Measurements from ENCODE around the gene RAB44. TPM values are rescaled to one million over a fixed set of nuclear protein-coding genes. Genes with fewer than 3 reads are reported as not detected.

Gene RAB44
- total and polyA plus RNA-seq, 2 experiments from 2014 or later: not detected

DNA sequence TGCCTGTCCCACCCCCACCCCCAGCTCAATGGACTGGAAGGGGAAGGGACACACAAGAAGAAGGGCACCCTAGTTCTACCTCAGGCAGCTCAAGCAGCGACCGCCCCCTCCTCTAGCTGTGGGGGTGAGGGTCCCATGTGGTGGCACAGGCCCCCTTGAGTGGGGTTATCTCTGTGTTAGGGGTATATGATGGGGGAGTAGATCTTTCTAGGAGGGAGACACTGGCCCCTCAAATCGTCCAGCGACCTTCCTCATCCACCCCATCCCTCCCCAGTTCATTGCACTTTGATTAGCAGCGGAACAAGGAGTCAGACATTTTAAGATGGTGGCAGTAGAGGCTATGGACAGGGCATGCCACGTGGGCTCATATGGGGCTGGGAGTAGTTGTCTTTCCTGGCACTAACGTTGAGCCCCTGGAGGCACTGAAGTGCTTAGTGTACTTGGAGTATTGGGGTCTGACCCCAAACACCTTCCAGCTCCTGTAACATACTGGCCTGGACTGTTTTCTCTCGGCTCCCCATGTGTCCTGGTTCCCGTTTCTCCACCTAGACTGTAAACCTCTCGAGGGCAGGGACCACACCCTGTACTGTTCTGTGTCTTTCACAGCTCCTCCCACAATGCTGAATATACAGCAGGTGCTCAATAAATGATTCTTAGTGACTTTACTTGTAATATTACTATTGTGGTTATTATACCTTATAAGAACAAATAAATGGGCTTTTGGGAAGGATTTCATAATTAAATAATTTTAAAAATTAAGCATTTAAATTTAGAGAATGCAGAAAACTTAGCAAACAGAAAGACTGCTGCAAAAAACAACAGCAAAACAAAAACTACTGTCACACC is 10.7 kb upstream of the RAB44 start:
- no peaks in the 10 kb centered on the region for H3K4me1 ChIP-seq (ENCODE audit: low read depth)
- no peaks in the 10 kb centered on the region for H3K9me3 ChIP-seq (ENCODE audit: low read depth)
- no peaks in the 10 kb centered on the region for H3K27me3 ChIP-seq
- H3K4me3 ChIP-seq: no peak overlapping the region
- no peak for DNase-seq (ENCODE audit: low read depth in 1 of 2, low spot score in 1 of 2)
- H3K36me3 ChIP-seq: no peaks in the 10 kb centered on the region
- TF ChIP-seq, protein P1, sequence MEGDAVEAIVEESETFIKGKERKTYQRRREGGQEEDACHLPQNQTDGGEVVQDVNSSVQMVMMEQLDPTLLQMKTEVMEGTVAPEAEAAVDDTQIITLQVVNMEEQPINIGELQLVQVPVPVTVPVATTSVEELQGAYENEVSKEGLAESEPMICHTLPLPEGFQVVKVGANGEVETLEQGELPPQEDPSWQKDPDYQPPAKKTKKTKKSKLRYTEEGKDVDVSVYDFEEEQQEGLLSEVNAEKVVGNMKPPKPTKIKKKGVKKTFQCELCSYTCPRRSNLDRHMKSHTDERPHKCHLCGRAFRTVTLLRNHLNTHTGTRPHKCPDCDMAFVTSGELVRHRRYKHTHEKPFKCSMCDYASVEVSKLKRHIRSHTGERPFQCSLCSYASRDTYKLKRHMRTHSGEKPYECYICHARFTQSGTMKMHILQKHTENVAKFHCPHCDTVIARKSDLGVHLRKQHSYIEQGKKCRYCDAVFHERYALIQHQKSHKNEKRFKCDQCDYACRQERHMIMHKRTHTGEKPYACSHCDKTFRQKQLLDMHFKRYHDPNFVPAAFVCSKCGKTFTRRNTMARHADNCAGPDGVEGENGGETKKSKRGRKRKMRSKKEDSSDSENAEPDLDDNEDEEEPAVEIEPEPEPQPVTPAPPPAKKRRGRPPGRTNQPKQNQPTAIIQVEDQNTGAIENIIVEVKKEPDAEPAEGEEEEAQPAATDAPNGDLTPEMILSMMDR (IDR thresholded peaks at IDR 0.05; ENCODE audit: low read depth, low read length): no peak
- H3K27ac ChIP-seq: no peak overlapping the region

DNA sequence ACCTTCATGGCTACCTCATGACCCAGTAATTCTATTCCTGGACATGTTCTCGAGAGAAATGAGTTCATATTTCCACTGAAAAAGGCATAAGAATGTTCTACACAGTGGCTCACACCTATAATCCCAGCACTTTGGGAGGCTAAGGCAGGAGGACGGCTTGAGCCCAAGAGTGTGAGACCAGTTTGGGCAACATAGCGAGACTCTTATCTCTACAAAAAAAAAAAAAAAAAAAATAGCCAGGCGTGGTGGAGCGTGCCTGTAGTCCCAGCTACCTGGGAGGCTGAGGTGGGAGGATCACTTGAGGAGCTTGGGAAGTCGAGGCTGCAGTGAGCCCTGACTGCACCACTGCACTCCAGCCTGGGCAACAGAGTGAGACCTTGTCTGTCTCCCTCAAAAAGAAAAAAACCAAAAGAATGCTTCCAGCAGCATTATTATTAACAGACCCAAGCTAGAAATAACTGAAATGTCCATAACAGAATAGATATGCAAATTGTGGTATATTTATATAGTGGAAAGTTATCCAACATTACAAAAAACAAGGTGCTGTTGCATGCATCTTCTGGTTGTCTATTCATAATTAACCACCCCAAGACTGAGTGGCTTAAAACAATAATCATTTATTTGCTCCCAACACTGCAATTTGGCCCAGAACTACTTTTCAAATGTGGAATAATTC is 9.4 kb upstream of the RAB44 start:
- H3K4me1 ChIP-seq (ENCODE audit: low read depth): peaks cover 11% of the 10 kb centered on the region
- H3K4me3 ChIP-seq: no peak overlapping the region
- no peaks in the 10 kb centered on the region for H3K27me3 ChIP-seq
- no peaks in the 10 kb centered on the region for H3K36me3 ChIP-seq
- no peak overlapping the region for H3K27ac ChIP-seq
- no peak for DNase-seq (ENCODE audit: low read depth in 1 of 2, low spot score in 1 of 2)
- TF ChIP-seq, protein P1 (IDR thresholded peaks at IDR 0.05; ENCODE audit: low read depth, low read length): no peak
- H3K9me3 ChIP-seq (ENCODE audit: low read depth): no peaks in the 10 kb centered on the region

DNA sequence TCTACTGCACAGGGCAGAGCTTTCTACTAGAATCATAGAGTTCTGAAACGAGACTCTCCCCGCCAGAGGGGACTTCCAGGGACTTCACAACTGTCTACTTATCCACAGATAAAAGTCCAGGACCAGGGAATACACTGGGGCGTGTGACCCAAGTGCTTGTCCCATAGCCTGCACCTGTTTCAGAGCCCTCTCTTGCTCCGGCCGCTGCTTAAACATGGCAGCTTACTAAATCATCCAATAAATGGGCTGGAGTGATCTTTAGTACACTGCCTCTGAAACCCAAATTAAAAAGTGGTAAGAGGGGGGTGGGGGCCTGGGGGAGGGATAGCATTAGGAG is 8.9 kb upstream of the RAB44 start:
- peaks cover 11% of the 10 kb centered on the region for H3K4me1 ChIP-seq (ENCODE audit: low read depth)
- no peak for DNase-seq (ENCODE audit: low read depth in 1 of 2, low spot score in 1 of 2)
- H3K27me3 ChIP-seq: no peaks in the 10 kb centered on the region
- TF ChIP-seq, protein P1 (IDR thresholded peaks at IDR 0.05; ENCODE audit: low read depth, low read length): no peak
- no peaks in the 10 kb centered on the region for H3K36me3 ChIP-seq
- no peaks in the 10 kb centered on the region for H3K9me3 ChIP-seq (ENCODE audit: low read depth)
- H3K27ac ChIP-seq: no peak overlapping the region
- no peak overlapping the region for H3K4me3 ChIP-seq

DNA sequence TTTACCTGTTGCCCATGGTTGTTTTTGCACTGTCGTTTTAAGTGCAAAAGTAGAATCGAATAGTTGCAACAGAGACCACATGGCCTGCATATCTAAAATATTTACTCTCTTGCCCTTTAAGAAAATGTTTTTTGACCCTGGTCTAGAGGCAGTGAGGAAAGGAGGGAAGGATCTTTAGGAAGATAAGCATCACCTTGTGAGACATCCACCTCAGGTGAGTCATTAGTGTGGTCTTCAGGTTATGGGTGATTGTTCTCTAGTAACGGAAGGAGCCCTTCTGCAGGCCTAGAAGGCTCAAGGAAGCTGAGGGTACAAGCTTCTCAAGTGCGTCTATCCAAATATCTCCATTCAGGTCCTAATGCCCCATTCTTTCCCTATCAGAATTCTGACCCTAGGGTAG is 6.6 kb upstream of the RAB44 start:
- Histone ChIP-seq H3K27ac (no peak overlapping the region), H3K9me3 (ENCODE audit: low read depth) (no peaks in the 10 kb centered on the region), H3K4me1 (ENCODE audit: low read depth) (peaks cover 11% of the 10 kb centered on the region), H3K4me3 (no peak overlapping the region), H3K27me3 (no peaks in the 10 kb centered on the region), H3K36me3 (no peaks in the 10 kb centered on the region)
- DNase-seq (ENCODE audit: low read depth in 1 of 2, low spot score in 1 of 2): no peak
- TF ChIP-seq, protein P1 (IDR thresholded peaks at IDR 0.05; ENCODE audit: low read depth, low read length): no peak

DNA sequence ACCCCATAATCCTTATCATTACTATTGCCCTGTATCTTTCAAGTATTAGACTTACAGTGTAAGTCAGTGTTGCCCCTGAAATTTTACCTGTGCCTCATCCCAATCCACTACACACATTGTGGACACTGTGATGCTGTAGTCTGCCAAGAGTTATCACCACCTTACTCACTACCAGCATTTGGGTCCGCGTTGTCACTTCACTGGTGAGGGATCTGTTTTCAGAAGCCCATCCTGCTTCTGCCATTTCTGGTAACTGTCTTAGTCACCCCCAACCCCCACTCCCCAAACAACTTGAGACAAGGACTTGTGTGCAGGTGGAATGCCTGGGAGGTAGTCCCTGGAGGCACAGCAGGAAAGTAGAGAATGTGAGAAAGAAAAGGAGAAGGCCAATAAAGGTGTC is 6.0 kb upstream of the RAB44 start:
- no peak for DNase-seq (ENCODE audit: low read depth in 1 of 2, low spot score in 1 of 2)
- H3K9me3 ChIP-seq (ENCODE audit: low read depth): no peaks in the 10 kb centered on the region
- TF ChIP-seq, protein P1 (IDR thresholded peaks at IDR 0.05; ENCODE audit: low read depth, low read length): no peak
- H3K27me3 ChIP-seq: no peaks in the 10 kb centered on the region
- no peak overlapping the region for H3K4me3 ChIP-seq
- no peak overlapping the region for H3K27ac ChIP-seq
- peaks cover 11% of the 10 kb centered on the region for H3K4me1 ChIP-seq (ENCODE audit: low read depth)
- no peaks in the 10 kb centered on the region for H3K36me3 ChIP-seq
